Mucosa of descending colon (tissue), 3 donors: ENCODE measurements around the gene PLEKHH2. TPM values are rescaled to one million over a fixed set of nuclear protein-coding genes. Genes with fewer than 3 reads are reported as not detected.

ENCODE experiments used
- ATAC-seq: fragments of 200-7000 bp; cut with Tn5 transposase; one replicate; pipeline ENCODE4 v1.9.1; 2020; ENCODE audit warnings: mild to moderate bottlenecking, moderate library complexity
- DNase-seq, 3 donors: peaks; one replicate each; pipeline ENCODE4 v3.0.0-alpha.2; 2020
- H3K36me3 ChIP-seq: fragments of 200-600 bp; one replicate; pipeline ENCODE4 v1.8.0; 2021; ENCODE audit warnings: low read depth, mild to moderate bottlenecking
- H3K4me1 ChIP-seq: fragments of 200-600 bp; one replicate; pipeline ENCODE4 v1.8.0; 2021; ENCODE audit warnings: low read depth, mild to moderate bottlenecking
- H3K4me3 ChIP-seq: fragments of 200-600 bp; one replicate; pipeline ENCODE4 v1.8.0; 2021; ENCODE audit warnings: mild to moderate bottlenecking
- H3K9me3 ChIP-seq: fragments of 200-600 bp; one replicate; pipeline ENCODE4 v1.8.0; 2021; ENCODE audit warnings: mild to moderate bottlenecking
- intact Hi-C, 2 donors: fragments of 100-400 bp; cut with DNase I in 1 of 2; cut with micrococcal nuclease in 1 of 2; formaldehyde crosslinking; loops; one replicate each; pipeline versions ENCODE4 v1.11.0 to v1.11.1; 2022; cut with DNase I, micrococcal nuclease
- total RNA-seq, 3 donors: library from RNA; stranded (reverse); fragmentation: NEBNext Ultra II Directional in 2 of 3; extraction: Animal tissue kit (Norgen Biotek cat#: 25700) in 2 of 3; gene quantifications; one replicate each; pipeline versions ENCODE4 v1.2.1 to v1.2.4, GENCODE V29; 2021 to 2023
- TF ChIP-seq, protein P1 (sequence below): fragments of 200-600 bp; IDR thresholded peaks from one replicate; pipeline ENCODE4 v1.8.0; 2022; ENCODE audit warnings: antibody characterized with exemption, mild to moderate bottlenecking
- donor health status: DM: no; HTN: no; CAD: no; lungs with moderate emphysema.
- donor health status: DM: no; HTN: no; CAD: no.
- donor health status: DM: no; HTN: yes; CAD: no.

Gene PLEKHH2
- total RNA-seq, 3 donors from 2014 or later = 2.6 to 25.6 (median 4.1) TPM

- ATAC-seq = no peak
- H3K4me1 ChIP-seq = no peaks in the 10 kb centered on the region
- intact Hi-C loops = no loop called here
- H3K4me3 ChIP-seq = no peak overlapping the region
- no peak for DNase-seq
- no peaks in the 10 kb centered on the region for H3K36me3 ChIP-seq
- no peaks in the 10 kb centered on the region for H3K9me3 ChIP-seq
- TF ChIP-seq, protein P1, sequence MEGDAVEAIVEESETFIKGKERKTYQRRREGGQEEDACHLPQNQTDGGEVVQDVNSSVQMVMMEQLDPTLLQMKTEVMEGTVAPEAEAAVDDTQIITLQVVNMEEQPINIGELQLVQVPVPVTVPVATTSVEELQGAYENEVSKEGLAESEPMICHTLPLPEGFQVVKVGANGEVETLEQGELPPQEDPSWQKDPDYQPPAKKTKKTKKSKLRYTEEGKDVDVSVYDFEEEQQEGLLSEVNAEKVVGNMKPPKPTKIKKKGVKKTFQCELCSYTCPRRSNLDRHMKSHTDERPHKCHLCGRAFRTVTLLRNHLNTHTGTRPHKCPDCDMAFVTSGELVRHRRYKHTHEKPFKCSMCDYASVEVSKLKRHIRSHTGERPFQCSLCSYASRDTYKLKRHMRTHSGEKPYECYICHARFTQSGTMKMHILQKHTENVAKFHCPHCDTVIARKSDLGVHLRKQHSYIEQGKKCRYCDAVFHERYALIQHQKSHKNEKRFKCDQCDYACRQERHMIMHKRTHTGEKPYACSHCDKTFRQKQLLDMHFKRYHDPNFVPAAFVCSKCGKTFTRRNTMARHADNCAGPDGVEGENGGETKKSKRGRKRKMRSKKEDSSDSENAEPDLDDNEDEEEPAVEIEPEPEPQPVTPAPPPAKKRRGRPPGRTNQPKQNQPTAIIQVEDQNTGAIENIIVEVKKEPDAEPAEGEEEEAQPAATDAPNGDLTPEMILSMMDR = no peak
Measured at GRCh38 chr2:43751476-43751990, 114.5 kb downstream of the PLEKHH2 start.

- ATAC-seq (no peak), DNase-seq (no peak)
- Histone ChIP-seq H3K4me1 (no peaks in the 10 kb centered on the region), H3K36me3 (no peaks in the 10 kb centered on the region), H3K4me3 (no peak overlapping the region), H3K9me3 (no peaks in the 10 kb centered on the region)
- intact Hi-C loops = no loop called here
- TF ChIP-seq, protein P1 = no peak
Measured at GRCh38 chr2:43752302-43752701, 115.2 kb downstream of the PLEKHH2 start.

DNA sequence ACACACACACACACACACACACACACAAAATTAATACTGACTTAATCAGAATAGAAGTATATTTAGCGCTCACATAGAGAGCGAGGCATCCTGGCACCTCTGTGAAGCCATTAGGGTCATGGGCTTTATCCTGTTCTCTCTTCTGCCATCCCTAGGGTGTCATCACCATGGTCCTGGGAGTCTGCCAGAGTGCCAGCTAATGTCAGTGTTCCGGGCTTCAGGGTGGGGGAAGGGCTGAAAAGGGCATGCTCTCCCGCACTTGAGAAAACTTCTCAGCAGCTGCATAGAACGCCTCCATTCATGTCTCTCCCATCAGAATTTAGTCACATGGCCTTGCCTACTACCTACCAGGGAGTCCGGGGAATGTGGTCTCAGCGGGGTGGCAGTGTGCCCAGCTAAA lies 117.1 kb downstream of the PLEKHH2 start:
- ATAC-seq (no peak), DNase-seq (no peak)
- H3K4me1 ChIP-seq = no peaks in the 10 kb centered on the region
- H3K36me3 ChIP-seq = no peaks in the 10 kb centered on the region
- TF ChIP-seq, protein P1 = no peak
- intact Hi-C loops = no loop called here
- no peak overlapping the region for H3K4me3 ChIP-seq
- no peaks in the 10 kb centered on the region for H3K9me3 ChIP-seq

- Histone ChIP-seq H3K9me3 (no peaks in the 10 kb centered on the region), H3K36me3 (no peaks in the 10 kb centered on the region), H3K4me1 (no peaks in the 10 kb centered on the region), H3K4me3 (no peak overlapping the region)
- DNase-seq (no peak), ATAC-seq (no peak)
- intact Hi-C loops = no loop called here
- TF ChIP-seq, protein P1 = no peak
Measured at GRCh38 chr2:43758739-43759138, 121.7 kb downstream of the PLEKHH2 start.

GRCh38 chr2:43759195-43759594 lies 122.1 kb downstream of the PLEKHH2 start:
- Histone ChIP-seq H3K36me3 (no peaks in the 10 kb centered on the region), H3K9me3 (no peaks in the 10 kb centered on the region), H3K4me1 (no peaks in the 10 kb centered on the region), H3K4me3 (no peak overlapping the region)
- TF ChIP-seq, protein P1 = no peak
- intact Hi-C loops = no loop called here
- no peak for DNase-seq
- peak; percentile 61 for ATAC-seq

GRCh38 chr2:43762286-43762685 lies 125.2 kb downstream of the PLEKHH2 start:
- Histone ChIP-seq H3K36me3 (no peaks in the 10 kb centered on the region), H3K4me1 (no peaks in the 10 kb centered on the region), H3K4me3 (no peak overlapping the region), H3K9me3 (no peaks in the 10 kb centered on the region)
- TF ChIP-seq, protein P1 = no peak
- intact Hi-C loops = no loop called here
- ATAC-seq (no peak), DNase-seq (no peak)
